GM12874 (cell line): ENCODE measurements around the gene VANGL2.

Source experiments
- CTCF ChIP-seq: IDR thresholded peaks from 2 replicates; pipeline ENCODE4 v1.5.1; 2011; ENCODE audit warnings: low read depth, mild to moderate bottlenecking, control low read depth, low read length, moderate library complexity; ENCODE audit not compliant: insufficient read depth

The VANGL2 gene

GRCh38 chr1:160449494-160449893 is 49.1 kb downstream of the VANGL2 start:
- no peak for TF ChIP-seq CTCF

- TF ChIP-seq CTCF, result no peak
Observed at GRCh38 chr1:160451119-160451858, 50.9 kb downstream of the VANGL2 start.

- TF ChIP-seq CTCF, result no peak
Observed at GRCh38 chr1:160451859-160452232, 51.5 kb downstream of the VANGL2 start.

DNA sequence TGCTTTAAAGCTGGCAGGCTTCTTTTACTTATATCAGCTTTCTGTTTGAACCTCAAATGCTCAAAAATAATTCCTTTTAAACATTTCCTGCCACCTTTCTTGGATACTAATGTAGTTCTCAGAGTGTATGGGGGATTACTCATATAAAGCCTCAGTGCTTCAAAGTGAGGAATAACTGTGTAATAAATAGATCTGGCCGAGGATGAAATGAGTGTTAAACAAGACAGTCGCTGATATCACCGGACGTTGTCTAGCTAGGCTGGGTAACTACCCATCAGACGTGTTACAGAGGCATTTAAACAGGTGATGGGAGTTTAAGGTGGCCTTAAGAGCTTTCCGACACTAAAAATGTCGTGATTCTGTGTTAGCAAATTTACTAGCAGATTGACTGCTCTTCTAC is 53.1 kb downstream of the VANGL2 start:
- TF ChIP-seq CTCF, result no peak

DNA sequence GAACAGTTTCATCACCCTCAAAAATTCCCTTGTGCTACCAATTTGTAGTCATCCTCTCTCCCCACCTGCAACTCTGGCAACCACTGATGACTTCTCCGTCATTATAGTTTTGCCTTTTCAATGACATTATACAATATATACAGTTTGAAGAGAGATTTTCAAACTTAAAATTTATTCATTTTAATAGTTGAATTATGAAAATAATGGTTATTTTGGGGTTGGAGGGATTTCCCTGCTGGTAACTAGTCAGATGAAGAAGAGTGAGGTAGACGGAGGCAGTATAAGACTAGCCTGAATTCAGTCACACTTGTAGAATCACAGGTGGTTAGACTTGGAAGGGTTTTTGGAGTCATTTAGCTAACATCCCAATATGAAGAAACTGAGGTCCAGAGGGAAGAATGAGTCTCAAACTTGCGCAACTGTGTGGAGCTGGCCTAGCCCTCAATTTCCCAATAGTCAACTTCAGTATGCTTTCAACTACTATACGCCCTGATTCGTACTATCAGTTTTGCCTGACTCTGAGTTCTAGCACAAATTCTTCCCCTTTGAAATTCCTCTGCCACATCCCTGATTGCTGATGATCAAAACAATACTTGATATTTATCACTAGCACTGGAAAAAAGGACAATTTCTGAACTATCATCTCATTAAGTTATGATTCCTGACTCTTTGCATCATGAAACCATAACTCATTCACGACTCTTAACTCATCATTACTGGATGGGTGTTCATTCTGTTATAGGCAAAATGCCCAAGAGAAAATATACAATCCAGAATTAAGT is 54.2 kb downstream of the VANGL2 start:
- no peak for TF ChIP-seq CTCF

DNA sequence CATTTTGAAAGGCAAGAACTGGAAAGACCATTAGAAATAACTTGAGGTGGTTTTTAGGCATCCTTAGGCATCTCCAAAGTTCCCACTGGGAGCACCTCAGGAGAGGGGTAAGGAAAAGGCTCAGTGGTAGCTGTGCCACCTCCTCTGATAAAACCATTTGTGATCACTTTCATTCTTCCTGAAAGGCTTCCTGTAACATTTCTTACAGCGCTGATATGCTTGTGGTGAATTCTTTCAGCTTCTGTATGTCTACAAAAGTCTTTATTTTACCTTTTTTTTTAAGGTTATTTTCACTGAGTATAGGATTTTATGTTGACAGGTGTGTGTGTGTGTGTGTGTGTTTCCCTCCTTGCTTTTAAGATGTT is 54.8 kb downstream of the VANGL2 start:
- no peak for TF ChIP-seq CTCF

DNA sequence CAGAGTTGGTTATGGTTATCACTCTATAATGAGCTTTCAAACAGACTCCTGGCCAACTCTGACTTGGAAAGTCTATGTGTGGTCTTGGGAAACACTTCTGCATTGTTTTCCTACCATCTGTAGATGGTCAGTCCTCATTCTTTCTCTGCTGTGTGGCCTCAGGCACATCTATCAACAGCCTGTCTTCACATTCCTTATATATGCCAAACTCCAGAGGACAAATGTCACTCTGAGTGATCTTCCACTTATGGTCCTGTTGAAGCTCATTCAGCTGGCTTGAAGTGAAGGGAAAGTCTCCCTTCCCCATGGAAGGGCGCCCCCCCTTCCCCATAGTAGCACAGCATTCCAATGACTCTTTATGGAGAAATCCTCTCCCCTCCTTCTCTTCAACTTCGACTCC is 58.7 kb downstream of the VANGL2 start:
- no peak for TF ChIP-seq CTCF
